Activated CD8-positive, alpha-beta T cell treated with anti-CD3 and anti-CD28 coated beads, Interleukin-2, amount 10 ng/mL, durations not matched to agents 7 days and 5 days (primary cell): Measurements from ENCODE around the gene RUFY4. TPM values are rescaled to one million over a fixed set of nuclear protein-coding genes. Genes with fewer than 3 reads are reported as not detected.
"Not testable (repeated sequence)": the region's sequence is repeated elsewhere in the genome, so short reads cannot be mapped to it uniquely, and the experiment has no call there.

ENCODE experiments used
- ATAC-seq: fragments of 150-1000 bp; cut with Tn5 transposase; one replicate; pipeline ENCODE4 v1.10.0; 2021; ENCODE audit warnings: moderate library complexity
- CTCF ChIA-PET: fragments of 350-600 bp; sonication (Branson Sonifier 250); formaldehyde crosslinking; loops from one replicate; lab custom pipeline; 2021; ENCODE audit warnings: antibody characterized with exemption; lab: Charles Lee
- POLR2A ChIA-PET: fragments of 350-600 bp; sonication (Branson Sonifier 250); formaldehyde crosslinking; loops from one replicate; lab custom pipeline; 2021; ENCODE audit warnings: antibody characterized with exemption; lab: Charles Lee
- DNase-seq: peaks from one replicate; pipeline ENCODE4 v3.0.0-alpha.2; 2020
- H3K27ac Mint-ChIP-seq: one replicate; pipeline ENCODE4 v1.8.0; 2021; ENCODE audit warnings: mild to moderate bottlenecking, mixed read lengths
- H3K27me3 Mint-ChIP-seq: one replicate; pipeline ENCODE4 v1.8.0; 2021; ENCODE audit warnings: low read depth, mixed read lengths
- H3K36me3 Mint-ChIP-seq: one replicate; pipeline ENCODE4 v1.8.0; 2021; ENCODE audit warnings: low read depth, mixed read lengths
- H3K4me1 Mint-ChIP-seq: one replicate; pipeline ENCODE4 v1.8.0; 2021; ENCODE audit warnings: low read depth, mixed read lengths
- H3K4me3 Mint-ChIP-seq: one replicate; pipeline ENCODE4 v1.8.0; 2021; ENCODE audit warnings: mild to moderate bottlenecking, mixed read lengths
- H3K9me3 Mint-ChIP-seq: one replicate; pipeline ENCODE4 v1.8.0; 2022; ENCODE audit warnings: mixed read lengths; ENCODE audit not compliant: insufficient read depth
- total RNA-seq, 2 experiments: library from RNA; stranded (reverse); gene quantifications; one replicate each; pipeline ENCODE4 v1.2.3, GENCODE V29; 2021

Gene RUFY4
- total RNA-seq = under 1 TPM; 0.55 to 0.81 TPM

GRCh38 chr2:218068721-218069334 lies at the start of gene RUFY4:
TSS of gene RUFY4 (plus strand) at chr2:218069253. CDS start at chr2:218070606, 1,353 bp downstream.
- H3K36me3 Mint-ChIP-seq, H3K9me3 Mint-ChIP-seq, POLR2A ChIA-PET: not testable (repeated sequence)
- H3K27me3 Mint-ChIP-seq = peaks cover 14% of the 10 kb centered on the region
- peak; percentile 92 for ATAC-seq
- H3K4me1 Mint-ChIP-seq = peaks cover 13% of the 10 kb centered on the region
- CTCF ChIA-PET = interaction anchor here (0.8 to 1.5 kb wide), 13 partner anchors 10 to 291 kb away, joined by 3 to 17 read pairs (median 4); no protein-coding TSS in a partner anchor
- H3K27ac Mint-ChIP-seq = peak within 1 kb of the TSS; percentile 62
- DNase-seq = peak; percentile 81
- H3K4me3 Mint-ChIP-seq = peak within 1 kb of the TSS; percentile 62

- ChIA-PET CTCF (no interaction called here), POLR2A (no interaction called here)
- Mint-ChIP-seq H3K4me1 (no peaks in the 10 kb centered on the region), H3K9me3 (no peaks in the 10 kb centered on the region), H3K27ac (no peak overlapping the region), H3K4me3 (no peak overlapping the region), H3K27me3 (peaks cover 2% of the 10 kb centered on the region), H3K36me3 (no peaks in the 10 kb centered on the region)
- no peak for DNase-seq
- no peak for ATAC-seq
Measured at GRCh38 chr2:218019411-218020060, 49.5 kb upstream of the RUFY4 start.

- POLR2A ChIA-PET = no interaction called here
Measured at GRCh38 chr2:218020281-218020680, 48.8 kb upstream of the RUFY4 start.

GRCh38 chr2:218020966-218021535 lies 48.0 kb upstream of the RUFY4 start:
- Mint-ChIP-seq H3K27me3 (no peaks in the 10 kb centered on the region), H3K4me3 (no peak overlapping the region), H3K36me3 (no peaks in the 10 kb centered on the region), H3K27ac (no peak overlapping the region), H3K9me3 (no peaks in the 10 kb centered on the region), H3K4me1 (no peaks in the 10 kb centered on the region)
- no peak for DNase-seq
- no peak for ATAC-seq
- CTCF ChIA-PET = interaction anchor here (1.2 kb wide), 1 partner anchor 14 kb away, joined by 3 read pairs; no protein-coding TSS in a partner anchor
- POLR2A ChIA-PET = no interaction called here

More at GRCh38 chr2:218020281-218020680, 48.8 kb upstream of the RUFY4 start:
- ATAC-seq (no peak), DNase-seq (no peak)
- Mint-ChIP-seq H3K27me3 (no peaks in the 10 kb centered on the region), H3K9me3 (no peaks in the 10 kb centered on the region), H3K4me3 (no peak overlapping the region), H3K4me1 (no peaks in the 10 kb centered on the region), H3K27ac (no peak overlapping the region), H3K36me3 (no peaks in the 10 kb centered on the region)
- CTCF ChIA-PET = interaction anchor here (1.2 kb wide), 1 partner anchor 14 kb away, joined by 3 read pairs; no protein-coding TSS in a partner anchor

- no peaks in the 10 kb centered on the region for H3K36me3 Mint-ChIP-seq
- H3K9me3 Mint-ChIP-seq = no peaks in the 10 kb centered on the region
- POLR2A ChIA-PET = no interaction called here
- CTCF ChIA-PET = no interaction called here
- no peak overlapping the region for H3K4me3 Mint-ChIP-seq
- ATAC-seq (no peak), DNase-seq (no peak)
- H3K4me1 Mint-ChIP-seq = no peaks in the 10 kb centered on the region
- H3K27ac Mint-ChIP-seq = no peak overlapping the region
- H3K27me3 Mint-ChIP-seq = no peaks in the 10 kb centered on the region
Measured at GRCh38 chr2:218021536-218022071, 47.4 kb upstream of the RUFY4 start.

- Mint-ChIP-seq H3K36me3 (no peaks in the 10 kb centered on the region), H3K9me3 (no peaks in the 10 kb centered on the region), H3K4me3 (no peak overlapping the region), H3K4me1 (no peaks in the 10 kb centered on the region), H3K27me3 (no peaks in the 10 kb centered on the region), H3K27ac (no peak overlapping the region)
- DNase-seq (no peak), ATAC-seq (no peak)
- CTCF ChIA-PET = interaction anchor here (0.9 kb wide), 1 partner anchor 12 kb away, joined by 3 read pairs; no protein-coding TSS in a partner anchor
- POLR2A ChIA-PET = no interaction called here
Measured at GRCh38 chr2:218022131-218022850, 46.8 kb upstream of the RUFY4 start.

- H3K36me3 Mint-ChIP-seq = no peaks in the 10 kb centered on the region
- no peaks in the 10 kb centered on the region for H3K27me3 Mint-ChIP-seq
- H3K4me3 Mint-ChIP-seq = no peak overlapping the region
- no peak overlapping the region for H3K27ac Mint-ChIP-seq
- ChIA-PET POLR2A (no interaction called here), CTCF (interaction anchor here (0.9 kb wide), 1 partner anchor 11 kb away, joined by 3 read pairs; no protein-coding TSS in a partner anchor)
- H3K9me3 Mint-ChIP-seq = no peaks in the 10 kb centered on the region
- DNase-seq = no peak
- H3K4me1 Mint-ChIP-seq = no peaks in the 10 kb centered on the region
- no peak for ATAC-seq
Measured at GRCh38 chr2:218022851-218023530, 46.1 kb upstream of the RUFY4 start.

- ChIA-PET POLR2A (no interaction called here), CTCF (no interaction called here)
- ATAC-seq = no peak
- Mint-ChIP-seq H3K36me3 (no peaks in the 10 kb centered on the region), H3K4me3 (no peak overlapping the region), H3K27me3 (no peaks in the 10 kb centered on the region), H3K4me1 (no peaks in the 10 kb centered on the region), H3K27ac (no peak overlapping the region), H3K9me3 (no peaks in the 10 kb centered on the region)
- DNase-seq = no peak
Measured at GRCh38 chr2:218023636-218024035, 45.4 kb upstream of the RUFY4 start.

GRCh38 chr2:218024336-218024735 lies 44.7 kb upstream of the RUFY4 start:
- Mint-ChIP-seq H3K9me3 (no peaks in the 10 kb centered on the region), H3K36me3 (no peaks in the 10 kb centered on the region), H3K4me1 (no peaks in the 10 kb centered on the region), H3K27ac (no peak overlapping the region), H3K4me3 (no peak overlapping the region), H3K27me3 (no peaks in the 10 kb centered on the region)
- ATAC-seq = no peak
- DNase-seq = no peak
- ChIA-PET POLR2A (no interaction called here), CTCF (interaction anchor here (1.0 kb wide), 1 partner anchor 30 kb away, joined by 3 read pairs; no protein-coding TSS in a partner anchor)

GRCh38 chr2:218024871-218025270 lies 44.2 kb upstream of the RUFY4 start:
- POLR2A ChIA-PET = no interaction called here

GRCh38 chr2:218026244-218026643 lies 42.8 kb upstream of the RUFY4 start:
- DNase-seq (no peak), ATAC-seq (no peak)
- H3K27ac Mint-ChIP-seq = no peak overlapping the region
- no peak overlapping the region for H3K4me3 Mint-ChIP-seq
- H3K27me3 Mint-ChIP-seq = no peaks in the 10 kb centered on the region
- no peaks in the 10 kb centered on the region for H3K36me3 Mint-ChIP-seq
- ChIA-PET POLR2A (no interaction called here), CTCF (interaction anchor here (1.3 kb wide), 1 partner anchor 241 kb away, joined by 4 read pairs; no protein-coding TSS in a partner anchor)
- no peaks in the 10 kb centered on the region for H3K9me3 Mint-ChIP-seq
- no peaks in the 10 kb centered on the region for H3K4me1 Mint-ChIP-seq

More at GRCh38 chr2:218024871-218025270, 44.2 kb upstream of the RUFY4 start:
- ATAC-seq (no peak), DNase-seq (no peak)
- H3K36me3 Mint-ChIP-seq = no peaks in the 10 kb centered on the region
- no peaks in the 10 kb centered on the region for H3K4me1 Mint-ChIP-seq
- no peaks in the 10 kb centered on the region for H3K9me3 Mint-ChIP-seq
- no peak overlapping the region for H3K4me3 Mint-ChIP-seq
- H3K27me3 Mint-ChIP-seq = no peaks in the 10 kb centered on the region
- CTCF ChIA-PET = interaction anchor here (1.0 kb wide), 1 partner anchor 31 kb away, joined by 3 read pairs; no protein-coding TSS in a partner anchor
- H3K27ac Mint-ChIP-seq = no peak overlapping the region
